NCI-H510A (cell line): ENCODE measurements around the gene RPGRIP1L.

Experiments used
- DNase-seq: peaks from one replicate; lab custom pipeline; 2025; lab: John Stamatoyannopoulos, UW

The RPGRIP1L gene

DNA sequence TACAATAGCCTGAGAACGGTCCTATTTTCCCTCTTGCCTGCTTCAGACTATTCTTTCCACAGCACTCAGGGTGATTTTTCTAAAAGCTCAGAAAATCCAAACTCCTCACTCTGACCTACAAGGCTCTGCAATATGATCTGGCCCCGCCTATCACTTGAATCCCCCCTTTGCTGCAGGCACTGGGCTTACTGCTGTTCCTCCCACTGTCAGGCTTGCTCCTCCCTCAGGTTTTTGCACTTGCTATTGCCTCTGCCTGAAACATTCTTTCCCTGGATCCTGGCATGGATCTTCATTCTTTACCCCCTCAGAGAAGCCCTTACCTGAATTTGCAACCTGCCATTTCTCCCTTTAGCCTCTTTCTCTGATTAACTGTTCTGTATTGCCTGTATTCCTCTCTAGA lies 52.3 kb downstream of the RPGRIP1L start:
- no peak for DNase-seq

DNA sequence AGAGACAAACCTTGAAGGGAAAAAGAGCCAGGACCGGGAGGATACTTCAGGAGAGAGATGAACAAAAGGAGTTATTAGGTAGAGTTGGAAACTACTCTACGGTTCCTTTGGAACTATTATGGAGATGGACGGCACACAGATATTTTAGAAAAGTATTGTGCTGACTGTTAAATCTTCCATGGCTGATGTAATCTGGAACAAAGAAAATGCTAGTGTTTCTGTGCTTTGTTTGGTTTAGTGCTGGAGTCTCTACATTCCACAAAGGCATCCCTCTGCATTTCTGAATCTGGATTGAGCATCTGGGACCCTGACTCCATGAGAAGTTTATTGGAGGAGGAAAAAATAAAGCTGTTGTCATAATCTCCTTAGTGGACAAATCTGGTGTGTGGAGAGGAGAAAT lies 57.2 kb downstream of the RPGRIP1L start:
- DNase-seq: no peak

DNA sequence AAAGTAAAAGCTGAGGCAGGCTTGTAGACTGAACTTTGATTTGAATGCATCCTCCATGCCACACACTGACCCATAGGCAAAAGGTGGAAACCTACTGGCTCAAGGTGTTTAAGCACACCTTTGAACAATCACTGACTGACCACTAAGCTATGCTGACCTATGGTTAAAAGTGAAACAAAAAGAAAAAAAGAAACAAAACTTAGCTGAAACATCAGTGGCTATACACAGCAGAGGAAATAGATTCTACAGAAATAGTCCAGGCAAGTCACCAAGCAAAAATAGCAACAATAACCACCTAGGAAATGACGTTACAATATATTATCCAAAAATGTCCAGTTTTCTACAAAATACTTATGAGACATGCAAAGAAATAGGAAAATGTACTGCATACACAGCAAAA lies 60.2 kb downstream of the RPGRIP1L start:
- no peak for DNase-seq

DNA sequence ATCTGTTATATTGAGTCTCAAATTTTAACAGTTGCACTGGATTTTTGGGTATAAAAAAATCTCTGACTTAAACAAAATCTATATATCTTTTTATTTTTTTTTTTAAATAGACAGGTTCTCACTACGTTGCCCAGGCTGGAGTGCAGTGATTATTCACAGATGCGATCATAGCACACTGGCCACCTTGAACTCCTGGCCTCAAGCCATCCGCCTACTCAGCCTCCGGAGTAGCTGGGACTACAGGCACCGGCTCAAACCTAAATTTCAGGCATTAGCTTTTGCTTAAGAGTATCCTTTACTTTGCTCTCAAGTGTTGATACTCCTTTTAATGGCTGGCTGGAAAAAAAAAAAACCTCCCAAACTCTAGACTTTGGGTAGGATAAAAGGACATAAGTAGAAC lies 61.6 kb downstream of the RPGRIP1L start:
- DNase-seq: no peak

DNA sequence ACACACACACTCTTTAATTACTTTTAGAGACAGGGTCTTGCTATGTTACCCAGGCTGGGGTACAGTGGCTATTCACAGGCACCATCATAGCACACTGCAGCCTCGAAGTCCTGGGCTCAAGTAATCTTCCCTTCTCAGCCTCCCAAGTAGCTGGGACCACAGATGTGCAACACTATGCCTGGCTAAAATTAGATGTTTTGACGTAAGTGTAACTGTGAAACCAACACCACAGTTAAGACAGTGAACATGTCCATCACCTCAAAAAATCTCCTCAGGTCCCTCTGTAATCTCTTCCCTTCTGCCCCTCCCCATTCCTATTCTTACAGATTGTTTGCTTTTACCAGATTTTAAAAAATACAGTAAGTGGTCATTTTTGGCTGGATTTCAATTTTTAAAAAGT lies 66.7 kb downstream of the RPGRIP1L start:
- no peak for DNase-seq

DNA sequence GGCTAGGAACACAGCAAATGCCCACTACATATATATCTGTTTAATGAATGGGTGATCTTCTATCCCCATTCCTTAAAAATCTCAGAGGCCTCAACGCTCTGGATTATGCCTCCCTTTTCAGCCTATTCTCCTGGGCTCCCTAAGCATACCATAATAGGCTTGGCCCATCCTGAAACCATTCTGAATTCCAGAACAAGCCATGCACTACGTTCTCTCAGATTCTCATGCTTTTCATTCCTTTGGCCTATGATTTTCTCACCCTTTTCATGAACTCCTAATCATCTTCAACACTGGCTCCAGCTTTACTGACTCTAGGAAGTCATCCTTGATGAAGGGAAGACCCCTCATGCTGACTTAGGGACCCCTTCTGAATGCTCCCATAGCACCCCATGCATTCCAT lies 71.1 kb downstream of the RPGRIP1L start:
- DNase-seq: no peak

DNA sequence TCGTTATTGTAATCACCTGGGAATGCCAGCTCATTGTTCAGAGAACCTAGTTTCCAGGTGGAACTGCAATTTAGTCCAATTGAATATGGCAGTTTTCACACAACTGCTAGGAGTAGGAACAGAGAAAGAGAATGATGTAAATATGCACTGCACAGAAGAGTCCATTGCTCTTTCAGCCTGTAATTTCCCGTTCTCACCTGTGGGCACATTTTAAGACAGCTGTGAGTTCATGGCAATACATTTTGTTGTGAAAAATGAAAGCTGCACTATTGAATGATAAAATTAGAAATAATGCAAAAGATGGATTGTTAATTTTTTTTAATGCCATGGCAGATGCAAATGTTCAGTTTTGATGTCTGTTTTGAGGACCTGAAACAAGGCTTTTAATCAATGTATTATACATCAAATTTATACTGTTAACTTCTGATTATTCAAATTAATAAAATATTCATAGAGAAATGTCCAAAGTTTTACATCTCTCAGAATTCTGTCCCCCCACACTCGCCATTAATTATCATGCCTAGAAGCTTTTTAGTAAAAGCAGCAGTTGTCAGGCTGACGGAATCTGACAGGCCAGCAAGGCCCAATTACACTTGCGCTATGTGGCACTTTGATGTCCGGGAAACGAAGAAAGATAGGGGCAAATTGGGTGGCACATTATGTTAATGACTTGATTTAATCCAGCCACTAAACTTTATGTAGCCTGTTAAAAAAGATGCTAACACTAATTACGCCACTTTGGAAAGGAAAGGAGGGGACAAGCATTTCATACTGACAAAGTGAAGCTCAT lies 72.2 kb downstream of the RPGRIP1L start:
- DNase-seq: no peak

DNA sequence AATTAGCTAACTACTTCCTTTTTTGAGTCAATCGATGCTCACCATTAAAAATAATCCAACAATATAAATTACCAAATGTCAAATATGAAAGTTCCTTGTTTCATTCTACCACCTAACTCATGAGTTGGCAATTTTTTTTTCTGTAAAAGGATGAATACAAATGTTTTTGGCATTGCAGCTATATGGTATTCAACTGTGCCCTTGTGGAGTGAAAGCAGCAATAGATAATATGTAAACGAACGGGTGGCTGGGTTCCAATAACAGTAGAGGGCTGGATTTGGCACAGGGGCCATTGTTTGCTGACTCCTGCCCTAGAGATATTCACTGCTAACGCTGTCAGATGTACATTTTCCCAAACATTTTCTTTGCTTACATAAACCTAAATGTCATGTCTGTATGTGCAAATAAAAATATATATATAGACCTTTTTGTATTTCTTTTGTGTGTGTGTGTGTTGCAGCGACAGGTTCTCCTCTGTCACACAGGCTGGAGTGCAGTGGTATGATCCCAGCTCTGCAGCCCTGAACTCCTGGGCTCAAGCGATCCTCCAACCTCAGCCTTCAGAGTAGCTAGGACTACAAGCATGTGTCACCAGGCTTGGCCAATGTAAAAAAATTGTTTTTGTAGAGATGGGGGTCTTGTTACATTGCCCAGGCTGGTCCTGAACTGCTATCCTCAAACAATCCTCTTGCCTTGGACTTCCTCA lies 73.9 kb downstream of the RPGRIP1L start:
- no peak for DNase-seq

DNA sequence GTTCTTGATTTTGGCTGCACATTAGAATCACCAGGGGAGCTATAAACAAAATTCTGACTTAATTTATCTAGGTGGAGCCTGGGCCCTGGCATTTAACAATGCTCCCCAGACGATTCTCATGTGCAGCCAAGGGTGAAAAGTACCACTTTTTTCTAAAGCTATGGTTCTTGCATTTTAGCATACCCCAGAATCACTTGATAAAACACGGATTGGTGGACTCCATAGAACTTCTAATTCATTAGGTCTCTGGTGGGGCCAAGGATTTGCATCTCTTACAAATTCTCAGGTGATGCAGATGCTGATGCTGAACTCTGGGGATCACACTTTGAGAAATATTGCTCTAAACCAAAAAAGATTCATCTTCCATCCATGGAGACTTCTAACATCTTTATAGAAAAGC lies 74.5 kb downstream of the RPGRIP1L start:
- DNase-seq: no peak

DNA sequence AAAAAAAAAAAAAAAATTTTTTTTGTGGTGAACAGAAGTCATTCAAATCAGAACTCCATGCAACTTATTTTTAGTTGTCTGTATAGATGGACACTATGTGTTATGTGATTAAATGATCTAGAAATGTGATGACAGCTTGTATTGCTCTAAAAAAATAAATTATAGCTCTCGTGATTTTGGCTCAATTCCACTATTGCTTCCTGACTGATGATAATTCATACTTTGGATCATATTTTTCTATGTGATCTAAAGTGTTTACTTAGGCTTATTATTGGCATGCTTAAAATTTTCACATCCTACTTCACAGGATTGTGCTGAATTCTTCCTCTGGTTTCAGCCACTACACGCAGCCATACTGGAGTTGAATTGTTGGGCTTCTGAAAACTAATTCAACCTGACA lies 76.8 kb downstream of the RPGRIP1L start:
- no peak for DNase-seq

DNA sequence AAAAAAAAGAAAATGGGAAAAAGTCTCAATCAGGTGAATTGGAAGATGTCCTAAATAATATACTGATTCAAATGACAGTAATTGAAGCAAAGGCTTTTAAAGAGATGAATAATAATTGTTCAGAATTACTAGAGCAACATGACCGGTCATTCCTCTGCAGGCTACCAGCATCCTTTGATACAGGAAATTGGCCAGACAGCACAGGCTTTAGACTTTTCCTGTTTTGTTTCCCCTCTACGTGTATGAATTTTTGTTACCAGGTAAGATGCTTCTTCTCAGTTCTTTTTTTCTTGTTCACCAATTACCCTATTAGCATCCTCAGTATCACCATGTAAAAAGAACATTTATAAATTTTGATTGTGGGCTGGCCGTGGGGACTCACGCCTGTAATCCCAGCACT lies 77.5 kb downstream of the RPGRIP1L start:
- DNase-seq: no peak

DNA sequence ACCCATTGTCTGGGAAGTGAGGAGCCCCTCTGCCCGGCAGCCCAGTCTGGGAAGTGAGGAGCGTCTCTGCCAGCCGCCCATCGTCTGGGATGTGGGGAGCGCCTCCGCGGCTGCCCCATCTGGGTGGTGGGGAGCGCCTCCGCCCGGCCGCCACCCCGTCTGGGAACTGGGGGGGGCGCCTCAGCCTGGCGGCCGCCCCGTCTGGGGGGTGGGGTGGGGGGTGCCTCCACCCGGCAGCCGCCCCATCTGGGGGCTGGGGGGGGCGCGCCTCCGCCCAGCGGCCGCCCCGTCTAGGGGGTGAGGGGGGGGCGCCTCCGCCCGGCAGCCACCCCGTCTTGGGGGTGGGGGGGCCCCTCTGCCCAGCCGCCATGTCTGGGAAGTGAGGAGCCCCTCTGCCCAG lies 78.4 kb downstream of the RPGRIP1L start:
- no peak for DNase-seq

DNA sequence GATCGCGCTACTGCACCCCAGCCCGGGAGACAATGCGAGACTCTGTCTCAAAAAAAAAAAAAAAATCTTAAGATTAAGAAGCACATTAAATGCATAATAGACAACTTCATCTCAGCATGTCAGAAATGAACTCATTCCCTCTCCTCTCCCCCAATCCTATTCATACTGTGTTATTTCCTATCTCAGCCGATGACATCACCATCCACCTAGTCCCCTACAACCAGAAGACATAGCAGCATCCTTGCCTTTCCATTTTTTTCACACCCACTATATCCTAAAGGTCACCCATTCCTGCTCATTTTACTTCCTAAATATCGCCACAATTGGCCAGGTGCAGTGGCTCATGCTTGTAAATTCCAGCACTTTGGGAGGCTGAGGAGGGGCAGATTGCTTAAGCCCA lies 81.3 kb downstream of the RPGRIP1L start:
- DNase-seq: no peak

DNA sequence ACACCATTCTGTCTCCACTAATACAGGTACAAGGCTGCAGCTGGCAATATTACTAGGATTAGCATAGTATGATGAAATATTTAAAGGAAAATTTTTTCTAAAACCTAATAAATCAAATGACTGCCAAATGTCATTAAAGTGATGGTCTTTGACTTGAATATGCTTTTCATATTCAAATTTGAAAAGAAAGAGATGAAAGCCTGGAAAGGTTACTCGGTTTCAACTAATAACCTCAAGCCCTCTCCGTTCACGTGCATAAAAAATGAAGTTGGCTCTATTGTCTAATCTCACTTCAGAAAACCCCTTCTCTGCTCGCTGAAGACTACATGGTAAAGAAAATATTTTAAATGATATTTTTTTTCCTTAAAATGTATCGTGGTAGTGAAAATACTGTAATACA lies 83.2 kb downstream of the RPGRIP1L start:
- DNase-seq: no peak

DNA sequence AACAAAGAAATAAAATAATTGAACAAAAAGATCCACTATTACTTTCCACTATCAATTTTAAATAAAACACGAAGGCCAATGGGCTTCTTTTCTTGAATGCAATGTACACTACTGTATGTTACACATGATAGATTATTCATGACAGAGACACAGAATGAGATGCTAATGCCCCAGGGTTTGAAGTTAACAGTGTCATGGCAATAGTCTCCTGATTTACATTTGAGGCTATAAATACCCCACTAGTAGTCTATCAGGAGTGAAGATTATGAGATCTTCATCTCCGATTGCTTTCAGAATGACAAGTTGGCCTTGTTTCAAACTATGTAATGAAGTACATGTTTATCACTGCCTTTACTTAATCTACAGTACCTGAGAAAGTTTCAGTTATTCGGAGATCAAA lies 84.4 kb downstream of the RPGRIP1L start:
- no peak for DNase-seq

DNA sequence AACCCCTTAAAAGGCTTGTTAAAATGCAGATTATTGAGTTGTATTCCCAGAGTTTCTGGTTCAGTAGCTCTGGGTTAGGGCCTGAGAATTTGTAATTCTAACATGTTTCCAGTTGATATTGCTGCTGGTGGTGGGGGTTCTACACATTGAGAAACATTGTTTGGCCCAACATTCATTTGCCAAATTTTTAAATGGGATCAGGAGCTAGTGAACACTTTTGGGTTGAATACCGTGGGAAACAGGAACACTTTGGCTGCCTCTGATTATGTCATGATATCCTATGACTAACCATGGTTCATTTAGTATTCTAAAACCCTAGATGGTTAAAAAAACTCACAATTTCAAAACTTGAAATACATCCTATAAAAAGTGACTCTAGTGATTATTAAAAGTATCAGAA lies 89.3 kb downstream of the RPGRIP1L start:
- DNase-seq: no peak

DNA sequence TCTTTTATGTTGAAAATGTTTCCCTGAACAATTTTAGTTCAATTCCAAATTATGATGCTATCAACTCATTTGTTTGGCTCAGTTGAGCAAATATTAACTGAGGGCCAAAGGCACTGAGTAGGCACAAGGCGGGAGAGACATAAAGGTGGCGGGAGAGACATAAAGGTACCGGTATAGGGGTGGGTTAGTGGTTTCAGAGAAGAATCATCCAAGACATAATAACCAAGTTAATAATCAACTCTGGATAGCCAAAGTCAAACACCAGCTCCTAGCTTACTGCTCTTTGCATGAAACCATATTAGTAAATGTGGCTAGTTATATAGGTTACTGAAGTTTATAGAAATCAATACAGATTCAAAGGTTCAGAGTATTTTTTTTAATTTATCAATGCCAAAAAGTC lies 91.7 kb downstream of the RPGRIP1L start:
- no peak for DNase-seq

DNA sequence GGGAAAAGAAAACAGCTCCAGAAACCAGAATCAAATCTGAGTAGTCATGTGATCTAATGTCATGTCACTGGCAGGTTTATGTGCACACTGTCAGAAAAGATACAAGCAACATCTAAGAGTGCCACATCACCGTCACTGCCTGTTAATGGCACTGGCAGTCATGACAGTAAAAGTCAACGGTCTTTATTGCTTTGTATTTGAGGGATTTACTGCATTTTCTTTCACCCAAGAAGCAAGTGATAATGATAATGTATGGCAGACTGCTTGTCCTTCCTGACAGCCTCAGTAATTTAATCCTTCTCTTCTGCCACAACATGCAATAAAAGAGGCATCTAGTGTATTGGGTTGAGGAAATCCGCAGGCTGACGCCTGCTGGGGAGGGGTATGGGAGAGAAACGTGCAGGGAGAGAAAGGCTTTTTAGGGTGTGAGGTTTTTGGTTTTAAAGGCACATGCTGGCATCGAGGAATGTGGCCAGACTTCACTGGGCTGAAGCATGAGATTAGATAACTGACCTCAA lies 92.4 kb downstream of the RPGRIP1L start:
- DNase-seq: no peak

DNA sequence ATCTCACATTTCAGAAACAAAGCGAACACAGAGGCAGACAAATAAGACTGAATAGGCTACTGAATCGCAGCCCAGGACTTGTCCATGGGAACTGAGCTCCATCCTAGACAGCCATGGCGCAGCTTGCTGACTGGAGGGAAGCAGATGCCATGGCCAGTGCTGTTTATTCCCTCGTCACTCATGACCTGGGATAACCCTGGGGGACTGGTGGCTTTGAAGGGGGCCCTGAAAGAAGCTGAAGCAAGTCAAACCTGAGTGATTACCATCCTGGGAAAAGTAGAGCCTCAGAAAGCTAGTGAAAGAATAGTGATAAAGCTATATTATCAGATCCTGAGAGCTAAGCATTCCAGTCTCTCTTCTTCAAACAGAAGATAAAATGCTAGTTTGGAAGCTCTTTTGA lies 94.1 kb downstream of the RPGRIP1L start:
- no peak for DNase-seq

DNA sequence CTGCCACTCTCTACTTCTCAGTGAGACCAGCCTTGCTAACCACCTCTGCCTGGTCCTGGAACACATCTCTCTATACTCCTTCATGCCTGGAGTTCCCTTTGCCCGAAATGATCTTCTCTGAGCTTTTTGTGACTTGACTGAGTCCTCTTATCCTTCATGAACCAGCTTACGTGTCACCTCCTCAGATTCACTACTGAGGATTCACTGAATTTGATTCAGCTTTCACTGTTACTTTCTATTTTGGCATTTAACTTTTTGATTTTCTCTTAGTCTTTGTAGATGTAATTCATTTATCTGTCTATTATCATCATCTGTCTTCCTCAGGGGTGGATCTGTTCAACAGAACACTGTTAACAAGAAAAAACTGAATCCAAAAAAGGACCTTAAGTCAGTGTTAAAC lies 95.6 kb downstream of the RPGRIP1L start:
- DNase-seq: no peak

DNA sequence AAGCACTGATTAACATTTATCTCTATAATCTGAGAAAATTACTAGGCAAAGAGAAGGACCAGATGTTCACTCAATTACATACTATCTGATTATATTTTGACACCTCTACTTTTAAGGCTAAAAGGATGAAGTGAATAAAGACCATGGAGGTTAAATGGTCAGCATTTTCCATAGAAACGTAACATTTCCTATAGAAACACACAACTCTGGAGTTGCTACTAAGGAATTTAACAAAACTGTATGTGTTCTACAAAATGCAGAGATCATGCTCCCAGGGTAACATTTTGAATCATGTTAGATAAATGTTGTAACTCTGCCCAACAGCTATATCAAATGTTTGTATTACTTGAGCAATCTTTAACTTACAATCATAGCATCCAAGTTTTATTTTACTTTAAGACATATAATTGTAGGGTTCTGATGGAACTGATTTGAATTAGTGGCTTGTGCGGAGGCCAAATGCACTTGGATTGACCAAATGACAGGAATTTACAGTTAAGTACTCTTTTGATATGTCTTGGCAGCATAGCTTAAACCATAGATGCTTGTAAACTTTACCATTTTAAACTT lies 97.7 kb downstream of the RPGRIP1L start:
- no peak for DNase-seq

DNA sequence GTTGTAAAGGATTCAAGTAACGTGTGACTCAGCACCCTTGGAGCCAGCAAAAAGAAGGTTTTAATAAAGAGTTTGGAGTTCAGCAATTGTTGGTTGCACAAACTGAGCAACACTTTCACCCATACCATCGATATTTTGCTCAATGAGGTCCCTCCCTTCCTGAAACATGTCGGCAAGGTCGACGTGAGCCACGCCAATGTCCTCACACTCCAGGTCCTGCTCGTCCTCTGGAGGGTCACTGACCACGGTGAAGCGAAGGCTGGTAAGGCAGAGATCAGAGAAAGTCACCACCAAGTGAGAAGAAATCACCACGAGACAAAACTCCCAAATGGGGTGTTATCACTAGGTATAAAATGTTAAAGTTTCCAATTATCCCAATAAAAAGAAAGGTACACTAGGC lies 98.3 kb downstream of the RPGRIP1L start:
- DNase-seq: no peak

DNA sequence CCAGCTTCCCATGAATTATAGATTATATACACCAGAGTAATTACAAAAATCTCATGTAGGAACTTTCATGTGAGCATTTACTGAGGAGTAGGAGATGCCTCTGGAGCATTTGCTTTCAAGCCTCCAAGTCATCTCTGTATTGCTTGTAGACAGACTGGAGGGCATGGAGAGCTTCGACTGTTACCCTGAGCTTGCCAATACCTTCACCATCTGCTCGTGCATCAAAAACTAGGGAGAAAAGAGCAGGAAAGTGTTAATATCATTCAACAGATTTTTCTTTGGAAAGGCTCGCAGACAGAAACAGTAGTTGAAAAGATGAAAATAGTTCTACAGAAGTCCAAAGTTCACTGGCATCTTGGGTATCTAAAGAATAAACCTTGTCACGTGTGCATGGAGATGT lies 101.7 kb downstream of the RPGRIP1L start:
- no peak for DNase-seq
